ENCODE measurements around the gene CD74. TPM values are rescaled to one million over a fixed set of nuclear protein-coding genes. Genes with fewer than 3 reads are reported as not detected.
A peak's percentile ranks its signal among the peaks of the same experiment; 100 is the strongest.

Gene CD74
- total and polyA plus RNA-seq, 2 of the 8 experiments (the other 6 are each of a cell fraction or from before 2014, with no cell fraction given): 45.9 to 61.0 TPM

DNA sequence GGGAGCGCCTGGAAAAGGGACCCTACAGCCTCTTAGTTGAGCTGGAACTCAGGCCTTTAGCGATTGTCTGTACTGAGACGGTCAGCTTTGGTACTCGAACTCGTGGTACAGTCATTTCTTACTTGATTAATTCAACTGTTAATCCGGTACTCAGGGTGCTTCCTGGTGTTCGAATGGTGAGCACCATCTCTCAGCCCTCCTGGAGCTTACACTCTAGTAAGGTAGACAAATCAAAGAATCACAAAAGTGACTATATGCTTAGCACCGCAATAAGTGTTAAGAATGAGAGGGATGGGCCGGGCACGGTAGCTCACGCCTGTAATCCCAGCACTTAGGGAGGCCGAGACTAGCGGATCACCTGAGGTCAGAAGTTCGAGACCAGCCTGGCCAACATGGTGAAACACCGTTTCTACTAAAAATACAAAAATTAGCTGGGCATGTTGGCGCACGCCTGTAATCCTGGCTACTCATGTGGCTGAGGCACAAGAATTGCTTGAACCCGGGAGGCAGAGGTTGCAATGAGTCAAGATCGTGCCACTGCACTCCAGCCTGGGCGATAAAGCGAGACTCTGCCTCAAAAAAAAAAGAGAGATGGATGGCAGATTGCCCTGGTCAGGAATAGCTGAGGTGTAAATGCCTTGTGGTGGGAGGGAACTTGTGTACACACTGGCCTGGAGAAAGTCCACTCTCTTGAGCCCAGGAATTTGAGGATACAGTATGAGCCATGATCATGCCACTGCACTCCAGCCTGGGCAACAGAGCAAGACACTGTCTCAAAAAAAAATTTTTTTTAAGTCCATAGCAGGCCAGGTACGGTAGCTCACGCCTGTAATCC, 54.2 kb downstream of the CD74 start:
- peak overlapping the region; percentile 66 to 77 for H3K4me2 ChIP-seq (ENCODE audit: insufficient read depth in 1 of 2, low read depth in 2 of 2, low read length in 2 of 2)
- H4K8ac ChIP-seq (ENCODE audit: extremely low read depth, insufficient read depth, low read length): peak overlapping the region; percentile 95
- peak overlapping the region; percentile 57 for H3K56ac ChIP-seq (replicated peaks; ENCODE audit: insufficient read length, low read depth, low read length)
- TF ChIP-seq SIN3A (conservative IDR thresholded peaks at IDR 0.05 in 1 of 2, IDR thresholded peaks at IDR 0.05 in 1 of 2; ENCODE audit: low read depth in 1 of 2, low read length in 2 of 2) (peak in 1 of 2 experiments; percentile 45; a peak in 1 of 4 replicates), BCL11A (IDR thresholded peaks at IDR 0.05; ENCODE audit: low read depth in 2 of 2, low read length in 2 of 2) (no peak)
- H4K91ac ChIP-seq (replicated peaks; ENCODE audit: insufficient read length, low read length): no peak overlapping the region
- peaks cover 19% of the 10 kb centered on the region for H3K79me1 ChIP-seq (ENCODE audit: low read depth, low read length)
- peak overlapping the region; percentile 73 for H3K27ac ChIP-seq (ENCODE audit: low read depth, low read length)
- CTCF ChIA-PET (ENCODE audit: partially characterized antibody): interaction anchor here (0.6 to 1.8 kb wide), 6 partner anchors 9 to 118 kb away, joined by 3 read pairs; partner anchors contain the start of gene RPS14
- no peaks in the 10 kb centered on the region for H3K9me3 ChIP-seq (ENCODE audit: insufficient read depth in 2 of 2, low read depth in 1 of 2, low read length in 1 of 2)
- peaks cover 26 to 36% (median 32%) of the 10 kb centered on the region in 4 experiments for H3K36me3 ChIP-seq (ENCODE audit: control insufficient read depth in 2 of 4, insufficient read depth in 4 of 4, low read length in 3 of 4)
- H2AK5ac ChIP-seq (ENCODE audit: low read depth, low read length): no peak overlapping the region
- H3K4ac ChIP-seq (replicated peaks; ENCODE audit: insufficient read length, low read depth, low read length): no peak overlapping the region
- H3K27me3 ChIP-seq (replicated peaks in 1 of 4; ENCODE audit: control insufficient read depth in 3 of 4, extremely low read depth in 1 of 4, insufficient read depth in 3 of 4, low read length in 3 of 4): no peaks in the 10 kb centered on the region
- peak overlapping the region; percentile 91 to 99 (median 96) for H3K4me3 ChIP-seq (ENCODE audit: extremely low read depth in 1 of 4, insufficient read depth in 2 of 4, low read depth in 3 of 4, low read length in 4 of 4)
- 50% methylated on average over 23 of the region's 23 CpGs; no CpG with 5 or more reads in 1 of the 2 experiments for WGBS, 2 experiments (ENCODE audit: extremely low coverage in 1 of 2, insufficient coverage in 1 of 2, insufficient read length in 1 of 2, insufficient replicate concordance in 2 of 2, low coverage in 1 of 2, low lambda C conversion rate in 2 of 2, missing lambda C conversion rate in 1 of 2)
- H3K14ac ChIP-seq (ENCODE audit: insufficient read length): no peak overlapping the region
- H4K5ac ChIP-seq (ENCODE audit: insufficient read length, low read depth, low read length): no peak overlapping the region
- no peak overlapping the region for H3K23ac ChIP-seq (ENCODE audit: insufficient read length)
- no peak overlapping the region for H2BK20ac ChIP-seq (ENCODE audit: low read length)
- 0 out of 2 replicates have a peak, but pooled peaks cover 8% of the 10 kb centered on the region for H3K23me2 ChIP-seq (ENCODE audit: low read depth, low read length)
- H3K9ac ChIP-seq (replicated peaks in 1 of 4; ENCODE audit: extremely low read depth in 1 of 4, low read depth in 3 of 4, low read length in 3 of 4): peak overlapping the region; percentile 81 to 98 (median 88)
- H4K20me1 ChIP-seq (replicated peaks in 1 of 2; ENCODE audit: control insufficient read depth in 1 of 2, insufficient read depth in 2 of 2, low read length in 2 of 2): peaks cover 5 to 24% of the 10 kb centered on the region in 2 experiments
- no peak overlapping the region for H2BK12ac ChIP-seq (ENCODE audit: low read depth, low read length)
- H3K18ac ChIP-seq (ENCODE audit: extremely low read depth, low read length): no peak overlapping the region
- peak overlapping the region; percentile 96; the same call in 1 of the 2 replicates for H2BK5ac ChIP-seq (ENCODE audit: low read depth, low read length)
- no peak overlapping the region for H2BK120ac ChIP-seq (replicated peaks; ENCODE audit: low read depth, low read length)
- no peak overlapping the region for H2AFZ ChIP-seq (ENCODE audit: low read length)
- DNase-seq (ENCODE audit: low read depth in 1 of 2, low spot score in 2 of 2) (no peak), FAIRE-seq (no peak)
- peaks cover 18 to 43% of the 10 kb centered on the region in 2 experiments for H3K79me2 ChIP-seq (ENCODE audit: control insufficient read depth in 1 of 2, insufficient read depth in 2 of 2, low read length in 2 of 2)
- peaks cover 0 to 7% (median 2%) of the 10 kb centered on the region in 4 experiments; a peak in 4 of 7 replicates for H3K4me1 ChIP-seq (replicated peaks in 1 of 4; ENCODE audit: control insufficient read depth in 3 of 4, insufficient read depth in 4 of 4, low read length in 3 of 4)
- no peak overlapping the region for H2BK15ac ChIP-seq (ENCODE audit: low read length)
- POLR2A ChIA-PET (ENCODE audit: partially characterized antibody): interaction anchor here (1.0 to 32.3 kb wide), 13 partner anchors 9 to 153 kb away, joined by 3 to 455 read pairs (median 6); partner anchors contain the start of genes ARSI and RPS14
